Liver (tissue), 9 donors: ENCODE data around the gene ZNF618. TPM values are rescaled to one million over a fixed set of nuclear protein-coding genes. Genes with fewer than 3 reads are reported as not detected.

Experiments used
- DNase-seq: peaks from one replicate; pipeline ENCODE4 v3.0.0-alpha.2; 2017; ENCODE audit warnings: low spot score
- H3K27ac ChIP-seq, 2 donors: one replicate each; pipeline ENCODE4 v1.7.0; 2013; ENCODE audit warnings: inconsistent platforms in 2 of 2, low read length in 2 of 2, control low read depth in 1 of 2, low read depth in 1 of 2, mild to moderate bottlenecking in 1 of 2
- H3K27me3 ChIP-seq, 4 donors: one replicate each; pipeline versions ENCODE4 v1.6.1 to v1.7.0; 2013; ENCODE audit warnings: low read length in 3 of 4, inconsistent platforms in 1 of 4, mild to moderate bottlenecking in 1 of 4, moderate library complexity in 1 of 4; ENCODE audit not compliant: control insufficient read depth in 4 of 4, insufficient read depth in 4 of 4
- H3K36me3 ChIP-seq, 4 donors: one replicate each; pipeline versions ENCODE4 v1.6.1 to v1.7.0; 2013; ENCODE audit warnings: low read length in 3 of 4, mild to moderate bottlenecking in 3 of 4, low read depth in 1 of 4, moderate library complexity in 1 of 4; ENCODE audit not compliant: control insufficient read depth in 4 of 4, insufficient read depth in 3 of 4
- H3K4me1 ChIP-seq, 4 donors: one replicate each; pipeline versions ENCODE4 v1.6.1 to v1.7.0; 2013; ENCODE audit warnings: low read length in 3 of 4, mild to moderate bottlenecking in 3 of 4, moderate library complexity in 1 of 4; ENCODE audit not compliant: control insufficient read depth in 4 of 4, insufficient read depth in 4 of 4
- H3K4me3 ChIP-seq, 3 donors: one replicate each; pipeline versions ENCODE4 v1.6.1 to v1.7.0; 2013; ENCODE audit warnings: low read length in 3 of 3, control low read depth in 1 of 3, low read depth in 1 of 3, mild to moderate bottlenecking in 1 of 3
- H3K9ac ChIP-seq, 2 donors: one replicate each; pipeline ENCODE4 v1.7.0; 2013; ENCODE audit warnings: low read length in 2 of 2, mild to moderate bottlenecking in 2 of 2, moderate library complexity in 2 of 2, control low read depth in 1 of 2, low read depth in 1 of 2
- H3K9me3 ChIP-seq, 4 donors: one replicate each; pipeline versions ENCODE4 v1.6.1 to v1.7.0; 2013; ENCODE audit warnings: low read length in 3 of 4; ENCODE audit not compliant: control insufficient read depth in 4 of 4
- EGR1 ChIP-seq, 2 donors: IDR thresholded peaks; 2 replicates each; pipeline ENCODE4 v1.6.1; 2016 to 2018; ENCODE audit warnings: antibody characterized with exemption in 2 of 2, low read depth in 2 of 2
- FOXA1 ChIP-seq: IDR thresholded peaks from 2 replicates; pipeline ENCODE4 v1.6.1; 2016; ENCODE audit warnings: antibody characterized with exemption
- FOXA2 ChIP-seq: IDR thresholded peaks from 2 replicates; pipeline ENCODE4 v1.6.1; 2016; ENCODE audit warnings: antibody characterized with exemption
- GABPA ChIP-seq, 2 donors: IDR thresholded peaks in 1 of 2; conservative IDR thresholded peaks in 1 of 2; 2 replicates each; pipeline ENCODE4 v1.6.1; 2016; ENCODE audit warnings: antibody characterized with exemption in 2 of 2, mild to moderate bottlenecking in 1 of 2, moderate library complexity in 1 of 2
- HNF4A ChIP-seq, 2 donors: conservative IDR thresholded peaks; 2 replicates each; pipeline ENCODE4 v1.6.1; 2016; ENCODE audit warnings: antibody characterized with exemption in 2 of 2, mild to moderate bottlenecking in 2 of 2
- HNF4G ChIP-seq: IDR thresholded peaks from 2 replicates; pipeline ENCODE4 v1.6.1; 2016; ENCODE audit warnings: antibody characterized with exemption
- JUND ChIP-seq, 2 donors: IDR thresholded peaks; 2 replicates each; pipeline ENCODE4 v1.6.1; 2016; ENCODE audit warnings: antibody characterized with exemption in 2 of 2
- NR2F2 ChIP-seq: IDR thresholded peaks from 2 replicates; pipeline ENCODE4 v1.6.1; 2016; ENCODE audit warnings: antibody characterized with exemption
- RAD21 ChIP-seq, 2 donors: IDR thresholded peaks; 2 replicates each; pipeline ENCODE4 v1.6.1; 2016; ENCODE audit warnings: antibody characterized with exemption in 2 of 2, mild to moderate bottlenecking in 2 of 2
- RXRA ChIP-seq, 2 donors: IDR thresholded peaks; 2 replicates each; pipeline ENCODE4 v1.6.1; 2017 to 2018; ENCODE audit warnings: antibody characterized with exemption in 2 of 2, mild to moderate bottlenecking in 1 of 2
- SP1 ChIP-seq: IDR thresholded peaks from 2 replicates; pipeline ENCODE4 v1.6.1; 2018; ENCODE audit warnings: antibody characterized with exemption, mild to moderate bottlenecking
- TAF1 ChIP-seq: conservative IDR thresholded peaks from 2 replicates; pipeline ENCODE4 v1.6.1; 2016; ENCODE audit warnings: antibody characterized with exemption, mild to moderate bottlenecking
- YY1 ChIP-seq: IDR thresholded peaks from 2 replicates; pipeline ENCODE4 v1.6.1; 2016; ENCODE audit warnings: antibody characterized with exemption, mild to moderate bottlenecking
- WGBS: extraction: QIAGEN DNeasy Blood & Tissue Kit; methylation state at CpG from one replicate; pipeline ENCODE4 v1.1.7; 2013; 5-methylcytosine and 5-hydroxymethylcytosine counted together
- polyA plus RNA-seq, 2 donors: library from polyadenylated mRNA; stranded (reverse) in 1 of 2; unstranded in 1 of 2; fragments of 200-250 nt in 1 of 2; fragments of >200 nt in 1 of 2; fragmentation: Nextera tagmentation in 1 of 2; extraction: Ambion mirVana in 1 of 2; gene quantifications; one replicate each; pipeline versions ENCODE4 v1.2.1 to v1.2.3, GENCODE V29; 2013 to 2015
- total RNA-seq, 2 donors: library from RNA; depleted of rRNA; stranded (reverse); fragments of >200 nt; gene quantifications; one replicate each; pipeline ENCODE4 v1.2.3, GENCODE V29; 2014
- TF ChIP-seq, protein P1 (sequence below): IDR thresholded peaks from 2 replicates; pipeline ENCODE4 v1.6.1; 2016; ENCODE audit warnings: antibody characterized with exemption
- TF ChIP-seq, protein P2 (sequence below): IDR thresholded peaks from 2 replicates; pipeline ENCODE4 v1.6.1; 2016; ENCODE audit warnings: antibody characterized with exemption
- TF ChIP-seq, protein P3 (sequence below): IDR thresholded peaks from 2 replicates; pipeline ENCODE4 v1.6.1; 2016; ENCODE audit warnings: antibody characterized with exemption, mild to moderate bottlenecking
- TF ChIP-seq, protein P4 (sequence below): fragments of 150-350 bp; IDR thresholded peaks from 2 replicates; pipeline ENCODE4 v1.5.1; 2017; ENCODE audit warnings: improper control_type of control experiment, low read depth, low read length; ENCODE audit not compliant: missing input control
- TF ChIP-seq, protein P5 (sequence below): IDR thresholded peaks from 2 replicates; pipeline ENCODE4 v1.6.1; 2016; ENCODE audit warnings: antibody characterized with exemption
- donor health status: healthy.
- donor health status: healthy.
- donor health status: healthy.
- donor health status: healthy.
- donor health status: healthy.

ZNF618 gene
- total and polyA plus RNA-seq, 4 donors = 2.2 to 6.5 (median 3.7) TPM

DNA sequence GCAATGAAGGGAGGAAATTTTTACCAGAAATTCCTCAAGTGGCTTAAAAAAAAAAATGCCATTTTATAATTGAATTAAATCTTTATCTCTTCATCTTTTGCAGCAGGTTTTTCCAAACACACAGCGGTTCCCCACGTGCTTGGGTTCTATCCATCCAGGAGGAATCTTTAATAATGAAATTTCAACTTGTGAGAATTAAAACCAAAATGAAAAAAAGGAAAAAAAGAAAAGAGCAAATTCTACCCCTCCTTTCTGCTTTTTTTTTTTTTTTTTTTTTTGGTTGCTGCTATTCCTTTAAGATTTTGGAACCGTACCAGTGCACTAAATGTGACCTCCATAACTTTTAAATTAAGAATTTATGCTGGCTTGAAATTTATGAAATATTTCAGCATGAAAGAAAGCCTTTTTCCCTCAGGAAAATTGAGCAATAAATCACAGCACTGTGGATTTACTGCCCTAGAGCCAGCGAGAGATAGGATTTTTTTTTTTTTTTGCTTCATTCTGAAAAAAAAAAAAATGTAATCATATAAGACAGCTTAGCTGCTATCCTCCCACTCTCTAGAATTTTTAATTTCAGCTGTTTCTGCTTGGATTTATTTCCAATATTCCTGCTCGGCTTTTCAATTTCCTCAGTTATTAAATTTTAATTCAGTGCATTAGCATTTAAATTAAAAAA is 88.5 kb downstream of the ZNF618 start:
- DNase-seq = no peak
- no peak overlapping the region for H3K9ac ChIP-seq
- 88% methylated on average over 5 of the region's 5 CpGs for WGBS
- peaks cover 5 to 29% (median 17%) of the 10 kb centered on the region in 4 donors for H3K4me1 ChIP-seq
- TF ChIP-seq GABPA (IDR thresholded peaks at IDR 0.05 in 1 of 2, conservative IDR thresholded peaks at IDR 0.05 in 1 of 2) (no peak), EGR1 (IDR thresholded peaks at IDR 0.05; ENCODE audit: low read depth in 2 of 2) (no peak), RXRA (IDR thresholded peaks at IDR 0.05) (no peak)
- TF ChIP-seq, protein P1, sequence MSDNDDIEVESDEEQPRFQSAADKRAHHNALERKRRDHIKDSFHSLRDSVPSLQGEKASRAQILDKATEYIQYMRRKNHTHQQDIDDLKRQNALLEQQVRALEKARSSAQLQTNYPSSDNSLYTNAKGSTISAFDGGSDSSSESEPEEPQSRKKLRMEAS = no peak
- TF ChIP-seq, protein P2, sequence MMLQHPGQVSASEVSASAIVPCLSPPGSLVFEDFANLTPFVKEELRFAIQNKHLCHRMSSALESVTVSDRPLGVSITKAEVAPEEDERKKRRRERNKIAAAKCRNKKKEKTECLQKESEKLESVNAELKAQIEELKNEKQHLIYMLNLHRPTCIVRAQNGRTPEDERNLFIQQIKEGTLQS = no peak
- no peaks in the 10 kb centered on the region for H3K27me3 ChIP-seq
- no peak overlapping the region for H3K4me3 ChIP-seq
- H3K27ac ChIP-seq = no peak overlapping the region
- H3K9me3 ChIP-seq = no peaks in the 10 kb centered on the region
- H3K36me3 ChIP-seq = peaks cover 0 to 2% (median 0%) of the 10 kb centered on the region in 4 donors

DNA sequence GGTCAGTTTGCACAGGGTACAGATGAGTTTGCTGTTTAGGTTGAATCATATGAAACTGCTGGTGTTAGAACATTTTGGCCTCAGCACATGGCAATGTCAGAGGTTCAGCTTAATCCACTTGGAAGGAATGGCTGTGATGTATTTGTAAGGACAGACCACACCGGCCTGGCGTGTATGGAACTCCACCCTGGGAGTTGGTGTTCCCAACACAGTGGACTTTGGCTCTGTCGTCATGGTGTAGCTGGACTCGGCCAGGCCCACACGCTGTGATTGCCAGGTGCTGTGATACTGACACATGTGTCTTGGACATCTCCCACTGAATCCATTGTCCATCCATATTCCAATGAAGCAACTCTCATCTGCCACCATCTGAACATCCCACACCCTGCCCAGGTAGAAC is 90.3 kb downstream of the ZNF618 start:
- 38% methylated on average over 5 of the region's 5 CpGs for WGBS
- Histone ChIP-seq H3K36me3 (no peaks in the 10 kb centered on the region), H3K27me3 (no peaks in the 10 kb centered on the region), H3K4me1 (peaks cover 5 to 29% (median 17%) of the 10 kb centered on the region in 4 donors), H3K9ac (peak overlapping the region in 1 of 2 donors; percentile 33), H3K27ac (peak overlapping the region; percentile 87 to 88), H3K4me3 (no peak overlapping the region), H3K9me3 (no peaks in the 10 kb centered on the region)
- DNase-seq = peak; percentile 59
- TF ChIP-seq EGR1 (IDR thresholded peaks at IDR 0.05; ENCODE audit: low read depth in 2 of 2) (peak in 1 of 2 donors; percentile 76), YY1 (peak; percentile 95), NR2F2 (peak; percentile 45), HNF4G (peak; percentile 97), JUND (IDR thresholded peaks at IDR 0.05) (peak; percentile 90 to 91), FOXA2 (peak; percentile 72), FOXA1 (peak; percentile 86), RAD21 (IDR thresholded peaks at IDR 0.05) (peak; percentile 59 to 67), RXRA (IDR thresholded peaks at IDR 0.05) (peak; percentile 91 to 96), GABPA (IDR thresholded peaks at IDR 0.05 in 1 of 2, conservative IDR thresholded peaks at IDR 0.05 in 1 of 2) (peak in 1 of 2 donors; percentile 38), SP1 (peak; percentile 96), TAF1 (no peak), HNF4A (conservative IDR thresholded peaks at IDR 0.05) (peak; percentile 98)
- TF ChIP-seq, protein P1 = peak; percentile 97
- TF ChIP-seq, protein P3, sequence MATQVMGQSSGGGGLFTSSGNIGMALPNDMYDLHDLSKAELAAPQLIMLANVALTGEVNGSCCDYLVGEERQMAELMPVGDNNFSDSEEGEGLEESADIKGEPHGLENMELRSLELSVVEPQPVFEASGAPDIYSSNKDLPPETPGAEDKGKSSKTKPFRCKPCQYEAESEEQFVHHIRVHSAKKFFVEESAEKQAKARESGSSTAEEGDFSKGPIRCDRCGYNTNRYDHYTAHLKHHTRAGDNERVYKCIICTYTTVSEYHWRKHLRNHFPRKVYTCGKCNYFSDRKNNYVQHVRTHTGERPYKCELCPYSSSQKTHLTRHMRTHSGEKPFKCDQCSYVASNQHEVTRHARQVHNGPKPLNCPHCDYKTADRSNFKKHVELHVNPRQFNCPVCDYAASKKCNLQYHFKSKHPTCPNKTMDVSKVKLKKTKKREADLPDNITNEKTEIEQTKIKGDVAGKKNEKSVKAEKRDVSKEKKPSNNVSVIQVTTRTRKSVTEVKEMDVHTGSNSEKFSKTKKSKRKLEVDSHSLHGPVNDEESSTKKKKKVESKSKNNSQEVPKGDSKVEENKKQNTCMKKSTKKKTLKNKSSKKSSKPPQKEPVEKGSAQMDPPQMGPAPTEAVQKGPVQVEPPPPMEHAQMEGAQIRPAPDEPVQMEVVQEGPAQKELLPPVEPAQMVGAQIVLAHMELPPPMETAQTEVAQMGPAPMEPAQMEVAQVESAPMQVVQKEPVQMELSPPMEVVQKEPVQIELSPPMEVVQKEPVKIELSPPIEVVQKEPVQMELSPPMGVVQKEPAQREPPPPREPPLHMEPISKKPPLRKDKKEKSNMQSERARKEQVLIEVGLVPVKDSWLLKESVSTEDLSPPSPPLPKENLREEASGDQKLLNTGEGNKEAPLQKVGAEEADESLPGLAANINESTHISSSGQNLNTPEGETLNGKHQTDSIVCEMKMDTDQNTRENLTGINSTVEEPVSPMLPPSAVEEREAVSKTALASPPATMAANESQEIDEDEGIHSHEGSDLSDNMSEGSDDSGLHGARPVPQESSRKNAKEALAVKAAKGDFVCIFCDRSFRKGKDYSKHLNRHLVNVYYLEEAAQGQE = peak; percentile 84
- TF ChIP-seq, protein P4, sequence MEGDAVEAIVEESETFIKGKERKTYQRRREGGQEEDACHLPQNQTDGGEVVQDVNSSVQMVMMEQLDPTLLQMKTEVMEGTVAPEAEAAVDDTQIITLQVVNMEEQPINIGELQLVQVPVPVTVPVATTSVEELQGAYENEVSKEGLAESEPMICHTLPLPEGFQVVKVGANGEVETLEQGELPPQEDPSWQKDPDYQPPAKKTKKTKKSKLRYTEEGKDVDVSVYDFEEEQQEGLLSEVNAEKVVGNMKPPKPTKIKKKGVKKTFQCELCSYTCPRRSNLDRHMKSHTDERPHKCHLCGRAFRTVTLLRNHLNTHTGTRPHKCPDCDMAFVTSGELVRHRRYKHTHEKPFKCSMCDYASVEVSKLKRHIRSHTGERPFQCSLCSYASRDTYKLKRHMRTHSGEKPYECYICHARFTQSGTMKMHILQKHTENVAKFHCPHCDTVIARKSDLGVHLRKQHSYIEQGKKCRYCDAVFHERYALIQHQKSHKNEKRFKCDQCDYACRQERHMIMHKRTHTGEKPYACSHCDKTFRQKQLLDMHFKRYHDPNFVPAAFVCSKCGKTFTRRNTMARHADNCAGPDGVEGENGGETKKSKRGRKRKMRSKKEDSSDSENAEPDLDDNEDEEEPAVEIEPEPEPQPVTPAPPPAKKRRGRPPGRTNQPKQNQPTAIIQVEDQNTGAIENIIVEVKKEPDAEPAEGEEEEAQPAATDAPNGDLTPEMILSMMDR = no peak
- TF ChIP-seq, protein P2 = peak; percentile 85
- TF ChIP-seq, protein P5, sequence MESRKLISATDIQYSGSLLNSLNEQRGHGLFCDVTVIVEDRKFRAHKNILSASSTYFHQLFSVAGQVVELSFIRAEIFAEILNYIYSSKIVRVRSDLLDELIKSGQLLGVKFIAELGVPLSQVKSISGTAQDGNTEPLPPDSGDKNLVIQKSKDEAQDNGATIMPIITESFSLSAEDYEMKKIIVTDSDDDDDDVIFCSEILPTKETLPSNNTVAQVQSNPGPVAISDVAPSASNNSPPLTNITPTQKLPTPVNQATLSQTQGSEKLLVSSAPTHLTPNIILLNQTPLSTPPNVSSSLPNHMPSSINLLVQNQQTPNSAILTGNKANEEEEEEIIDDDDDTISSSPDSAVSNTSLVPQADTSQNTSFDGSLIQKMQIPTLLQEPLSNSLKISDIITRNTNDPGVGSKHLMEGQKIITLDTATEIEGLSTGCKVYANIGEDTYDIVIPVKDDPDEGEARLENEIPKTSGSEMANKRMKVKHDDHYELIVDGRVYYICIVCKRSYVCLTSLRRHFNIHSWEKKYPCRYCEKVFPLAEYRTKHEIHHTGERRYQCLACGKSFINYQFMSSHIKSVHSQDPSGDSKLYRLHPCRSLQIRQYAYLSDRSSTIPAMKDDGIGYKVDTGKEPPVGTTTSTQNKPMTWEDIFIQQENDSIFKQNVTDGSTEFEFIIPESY = peak; percentile 86
